SIG-M5 (cell line): ENCODE results near the gene CYB561A3.

Experiments used
- DNase-seq: peaks from one replicate; lab custom pipeline; 2025; lab: John Stamatoyannopoulos, UW

The CYB561A3 gene

DNA sequence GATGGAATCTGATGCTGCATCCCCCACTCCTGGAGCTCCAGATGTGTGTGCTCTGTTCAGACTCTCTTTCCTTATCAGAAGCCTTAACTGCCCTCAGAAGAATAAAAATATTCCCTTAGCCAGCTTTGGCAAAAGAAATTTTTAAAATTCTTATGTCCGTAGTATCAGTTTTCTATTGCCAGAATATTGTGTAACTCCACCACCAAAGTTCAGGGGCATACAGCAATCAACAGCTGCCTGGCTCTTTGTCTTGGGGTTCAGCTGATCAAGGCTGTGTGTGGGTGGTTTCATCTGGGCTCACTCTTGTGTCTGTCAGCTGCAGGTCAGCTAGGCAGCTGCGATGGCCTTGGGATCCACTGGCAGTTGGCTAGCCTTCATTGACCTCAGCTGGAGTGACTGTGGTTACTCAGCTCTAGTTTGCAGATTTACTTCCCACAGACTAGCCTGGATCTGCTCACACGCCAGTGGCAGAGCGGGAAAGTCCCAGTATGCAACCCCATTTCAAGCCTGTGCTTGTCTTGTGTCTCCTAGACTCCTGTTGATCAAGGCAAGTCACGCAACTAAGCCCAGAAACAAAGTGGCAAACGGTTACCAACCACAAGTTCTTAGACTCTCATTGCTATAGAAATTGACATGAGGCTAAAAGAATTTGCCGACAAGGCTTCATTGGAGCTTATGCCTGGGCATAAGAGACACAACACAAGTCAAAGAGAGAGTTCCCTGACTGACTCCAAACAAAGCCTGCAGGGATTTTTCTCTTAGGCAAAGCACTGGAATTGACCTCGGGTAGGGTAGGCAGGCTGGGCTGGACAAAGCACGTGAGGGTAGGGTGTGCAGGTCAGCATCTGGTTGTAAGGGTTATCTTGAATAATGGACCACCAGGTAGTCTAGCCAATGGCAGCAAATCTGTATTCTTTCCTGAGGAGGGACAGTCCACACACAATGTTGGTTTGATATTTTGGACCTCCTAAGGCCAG lies 8.0 kb upstream of the CYB561A3 start:
- no peak for DNase-seq

GRCh38 chr11:61368646-61369045 lies 7.0 kb upstream of the CYB561A3 start:
- DNase-seq = no peak

- DNase-seq = no peak
Measured at GRCh38 chr11:61367406-61367805, 5.7 kb upstream of the CYB561A3 start.

DNA sequence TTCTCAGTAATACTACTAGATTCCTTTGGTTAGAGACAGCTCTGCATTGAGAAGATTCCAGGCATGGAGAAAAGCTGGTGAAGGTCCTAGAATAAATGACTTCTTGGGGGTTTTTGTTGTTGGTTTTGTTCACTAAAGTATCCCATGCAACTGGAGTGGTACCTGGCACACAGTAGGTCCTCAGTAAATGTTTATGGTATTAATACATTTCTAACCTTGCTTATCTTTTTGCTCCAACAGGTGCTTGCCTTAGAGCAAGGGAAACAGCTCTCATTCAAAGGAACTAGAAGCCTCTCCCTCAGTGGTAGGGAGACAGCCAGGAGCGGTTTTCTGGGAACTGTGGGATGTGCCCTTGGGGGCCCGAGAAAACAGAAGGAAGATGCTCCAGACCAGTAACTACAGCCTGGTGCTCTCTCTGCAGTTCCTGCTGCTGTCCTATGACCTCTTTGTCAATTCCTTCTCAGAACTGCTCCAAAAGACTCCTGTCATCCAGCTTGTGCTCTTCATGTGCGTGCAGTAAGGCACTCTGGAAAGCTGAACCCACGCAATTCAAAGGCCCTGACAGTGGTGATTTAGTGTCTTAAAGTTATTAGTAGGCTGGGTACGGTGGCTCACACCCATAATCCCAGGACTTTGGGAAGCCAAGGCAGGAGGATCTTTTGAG lies 2.5 kb upstream of the CYB561A3 start:
- no peak for DNase-seq

DNA sequence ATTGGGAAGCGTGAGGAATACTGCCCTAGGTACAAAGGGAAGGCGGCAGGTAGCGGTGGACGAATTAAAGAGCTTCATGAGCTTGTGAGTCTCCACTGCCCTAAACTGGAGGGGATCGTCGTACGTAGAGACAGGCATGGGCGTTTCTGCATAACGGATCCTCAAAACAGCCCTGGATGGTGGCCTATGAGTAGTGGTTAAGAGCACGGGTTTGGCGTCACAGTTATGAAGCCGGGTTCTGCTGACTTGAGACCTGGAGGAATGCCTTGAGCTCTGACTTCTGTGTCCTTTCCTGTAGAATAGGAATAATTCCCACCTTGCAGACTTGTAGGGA lies 827 bp upstream of the CYB561A3 start:
- no peak for DNase-seq

- DNase-seq = no peak
Measured at GRCh38 chr11:61361237-61361740, 393 bp downstream of the CYB561A3 start.

- no peak for DNase-seq
Measured at GRCh38 chr11:61359516-61359915, 2.2 kb downstream of the CYB561A3 start.

- no peak for DNase-seq
Measured at GRCh38 chr11:61358566-61358965, 3.1 kb downstream of the CYB561A3 start.

- DNase-seq = no peak
Measured at GRCh38 chr11:61357894-61358239, 3.8 kb downstream of the CYB561A3 start.

- no peak for DNase-seq
Measured at GRCh38 chr11:61357233-61357893, 4.3 kb downstream of the CYB561A3 start.

DNA sequence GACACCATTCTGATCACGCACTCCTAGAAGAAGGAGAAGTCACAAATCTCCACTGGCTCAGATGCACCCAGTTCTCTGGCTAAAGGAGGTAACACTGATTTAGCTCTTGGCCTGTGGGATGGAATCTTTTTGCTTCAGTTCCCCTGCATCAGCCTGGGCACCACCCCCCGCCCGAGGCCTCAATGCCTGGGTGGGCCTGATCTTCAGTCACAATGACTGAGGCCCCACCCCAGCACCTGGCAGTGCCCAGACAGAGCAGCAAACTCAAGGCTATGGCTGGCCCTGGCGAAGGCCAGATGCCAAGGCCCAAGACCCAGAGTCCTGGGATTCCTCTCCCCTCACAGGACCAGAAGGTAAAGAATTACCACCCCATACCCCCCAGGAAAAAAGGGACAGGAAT lies 5.0 kb downstream of the CYB561A3 start:
- no peak for DNase-seq

GRCh38 chr11:61354208-61354607 lies 7.5 kb downstream of the CYB561A3 start:
- DNase-seq = no peak

- no peak for DNase-seq
Measured at GRCh38 chr11:61353131-61354067, 8.3 kb downstream of the CYB561A3 start.

DNA sequence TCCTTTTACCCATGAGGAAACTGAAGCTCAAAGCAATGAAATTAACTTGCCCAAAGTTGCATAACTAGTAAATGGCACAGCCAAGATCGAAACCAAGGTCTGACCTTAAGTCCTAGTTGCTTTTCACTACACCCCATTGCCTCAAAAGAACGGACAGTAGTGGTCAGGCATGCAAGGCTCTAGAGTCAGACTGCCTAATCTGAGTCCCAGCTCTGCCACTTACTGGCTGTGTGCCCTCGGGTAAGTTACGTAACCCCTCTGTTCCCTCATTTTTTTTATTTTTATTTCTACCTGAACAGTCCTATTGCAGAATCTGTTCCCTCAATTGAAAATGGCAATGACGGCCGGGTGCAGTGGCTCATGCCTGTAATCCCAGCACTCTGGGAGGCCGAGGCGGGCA lies 9.6 kb downstream of the CYB561A3 start:
- DNase-seq = no peak

DNA sequence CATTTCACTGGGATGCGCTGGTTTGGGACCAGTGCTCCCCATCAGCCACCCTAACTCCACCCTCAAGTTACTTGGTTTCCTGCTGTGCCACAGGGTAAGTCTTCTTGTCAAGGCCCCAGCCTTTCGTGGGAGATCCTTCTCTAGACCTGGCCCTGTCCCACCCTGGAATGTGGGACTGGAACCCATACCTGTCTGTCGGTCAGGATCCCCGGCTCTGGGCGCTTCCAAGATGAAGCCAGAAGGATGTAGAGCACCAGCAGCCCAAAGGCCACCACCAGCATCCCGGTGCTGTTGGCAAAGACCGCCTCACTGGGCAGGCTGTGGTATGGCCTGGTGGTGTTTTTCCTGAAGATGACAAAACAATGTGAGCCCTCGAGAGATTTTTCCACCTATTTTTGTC lies 10.9 kb downstream of the CYB561A3 start:
- no peak for DNase-seq

DNA sequence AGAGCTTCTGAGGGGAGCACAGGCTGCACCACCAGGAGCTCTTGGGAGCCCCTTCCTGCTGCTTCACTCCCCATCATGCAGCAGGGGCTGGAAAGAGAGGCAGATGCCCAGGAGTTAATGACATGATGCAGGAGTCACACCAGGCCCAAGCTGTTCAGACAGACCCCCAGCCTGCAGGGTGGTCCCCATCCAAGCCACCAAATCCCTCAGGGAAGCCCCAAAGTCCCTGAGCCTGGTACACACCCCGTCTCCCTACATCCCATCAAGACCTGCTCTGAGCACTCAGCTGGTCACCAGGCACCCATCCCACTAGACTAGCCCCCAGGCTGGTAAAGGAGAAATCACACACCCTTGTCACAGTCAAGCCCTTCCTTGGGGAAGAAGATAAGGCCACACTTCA lies 11.3 kb downstream of the CYB561A3 start:
- no peak for DNase-seq

GRCh38 chr11:61349916-61350315 lies 11.8 kb downstream of the CYB561A3 start:
- DNase-seq = no peak

DNA sequence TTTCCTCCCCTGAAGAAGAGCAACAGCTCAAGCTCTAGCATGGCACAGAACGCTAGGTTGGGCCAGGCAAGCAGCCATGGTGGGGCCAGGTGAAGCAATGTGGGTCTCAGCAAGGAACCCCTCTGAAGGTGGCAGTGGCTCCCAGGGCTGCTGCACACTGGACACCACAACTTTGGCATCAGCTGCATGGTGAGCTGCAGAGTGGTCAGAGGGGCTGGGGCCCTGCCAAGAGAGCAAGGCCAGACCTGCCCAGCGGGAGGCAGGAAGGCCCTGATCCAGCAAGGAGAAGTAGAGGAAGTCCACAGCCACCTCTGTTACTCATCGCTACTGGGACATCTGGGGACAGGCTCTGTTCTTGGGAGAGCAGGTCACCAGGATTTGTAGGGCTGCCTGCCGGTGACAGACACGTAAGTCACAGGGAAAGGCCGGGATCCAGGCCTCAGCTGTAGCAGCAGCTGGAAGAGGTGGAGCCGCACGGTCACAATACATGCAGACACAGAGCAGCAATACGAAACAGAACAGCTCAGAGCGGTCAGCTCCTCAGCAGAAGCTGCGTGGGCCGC lies 12.4 kb downstream of the CYB561A3 start:
- DNase-seq = no peak

GRCh38 chr11:61347916-61348461 lies 13.7 kb downstream of the CYB561A3 start:
- DNase-seq = no peak

DNA sequence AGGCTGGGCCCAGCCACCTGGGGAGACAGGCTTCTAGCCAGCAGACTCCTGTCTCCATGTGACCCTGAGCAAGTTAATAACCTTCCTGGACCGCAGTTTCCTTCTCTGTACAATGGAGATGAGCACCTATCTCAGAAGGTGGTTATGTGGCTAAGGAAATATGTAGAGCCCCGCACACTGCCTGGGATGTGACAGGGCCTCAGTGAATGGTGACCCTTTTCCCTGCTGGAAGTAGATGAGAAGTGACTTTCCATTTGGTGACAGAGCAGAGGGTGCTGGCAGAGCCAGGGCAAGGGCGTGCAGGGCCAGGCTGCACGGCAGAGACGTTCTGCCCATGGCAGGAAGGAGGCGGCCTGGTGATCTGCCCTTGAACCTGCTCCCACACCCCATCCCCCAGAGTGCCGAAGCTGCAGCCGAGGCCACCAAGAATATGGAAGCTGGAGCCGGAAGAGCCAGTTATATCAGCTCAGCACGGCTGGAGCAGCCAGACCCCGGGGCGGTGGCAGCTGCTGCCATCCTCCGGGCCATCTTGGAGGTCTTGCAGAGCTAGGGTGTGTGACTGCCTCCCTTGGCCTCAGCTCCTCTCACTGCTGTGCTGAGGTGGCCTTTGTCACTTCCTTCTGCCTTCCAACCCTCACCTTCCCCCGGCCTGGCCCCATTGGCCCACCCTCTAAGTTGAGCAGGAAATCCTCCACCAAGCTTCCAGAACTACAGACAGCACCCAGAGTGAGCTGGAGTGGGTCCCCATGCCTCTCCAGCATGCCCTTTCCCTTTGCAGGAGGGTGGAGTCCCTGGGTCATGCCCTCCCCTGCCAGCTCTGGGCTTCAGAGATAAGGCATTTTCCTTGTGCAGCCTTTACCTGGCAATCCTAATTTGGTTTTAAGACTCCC lies 15.5 kb downstream of the CYB561A3 start:
- no peak for DNase-seq
